Measurements from ENCODE around the gene LMF2. TPM values are rescaled to one million over a fixed set of nuclear protein-coding genes. Genes with fewer than 3 reads are reported as not detected.
"Not testable (repeated sequence)": the region's sequence is repeated elsewhere in the genome, so short reads cannot be mapped to it uniquely, and the experiment has no call there.

The LMF2 gene, protein sequence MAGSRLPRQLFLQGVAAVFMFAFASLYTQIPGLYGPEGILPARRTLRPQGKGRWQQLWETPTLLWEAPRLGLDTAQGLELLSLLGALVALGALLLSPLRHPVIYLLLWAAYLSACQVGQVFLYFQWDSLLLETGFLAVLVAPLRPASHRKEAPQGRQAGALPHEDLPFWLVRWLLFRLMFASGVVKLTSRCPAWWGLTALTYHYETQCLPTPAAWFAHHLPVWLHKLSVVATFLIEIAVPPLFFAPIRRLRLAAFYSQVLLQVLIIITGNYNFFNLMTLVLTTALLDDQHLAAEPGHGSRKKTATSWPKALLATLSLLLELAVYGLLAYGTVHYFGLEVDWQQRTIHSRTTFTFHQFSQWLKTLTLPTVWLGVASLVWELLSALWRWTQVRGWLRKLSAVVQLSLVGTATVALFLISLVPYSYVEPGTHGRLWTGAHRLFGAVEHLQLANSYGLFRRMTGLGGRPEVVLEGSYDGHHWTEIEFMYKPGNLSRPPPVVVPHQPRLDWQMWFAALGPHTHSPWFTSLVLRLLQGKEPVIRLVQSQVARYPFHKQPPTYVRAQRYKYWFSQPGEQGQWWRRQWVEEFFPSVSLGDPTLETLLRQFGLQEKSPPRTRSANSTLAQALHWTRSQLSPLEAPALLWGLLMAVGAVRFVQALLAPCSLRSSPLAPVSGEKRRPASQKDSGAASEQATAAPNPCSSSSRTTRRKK
- total RNA-seq: 65.4 TPM

DNA sequence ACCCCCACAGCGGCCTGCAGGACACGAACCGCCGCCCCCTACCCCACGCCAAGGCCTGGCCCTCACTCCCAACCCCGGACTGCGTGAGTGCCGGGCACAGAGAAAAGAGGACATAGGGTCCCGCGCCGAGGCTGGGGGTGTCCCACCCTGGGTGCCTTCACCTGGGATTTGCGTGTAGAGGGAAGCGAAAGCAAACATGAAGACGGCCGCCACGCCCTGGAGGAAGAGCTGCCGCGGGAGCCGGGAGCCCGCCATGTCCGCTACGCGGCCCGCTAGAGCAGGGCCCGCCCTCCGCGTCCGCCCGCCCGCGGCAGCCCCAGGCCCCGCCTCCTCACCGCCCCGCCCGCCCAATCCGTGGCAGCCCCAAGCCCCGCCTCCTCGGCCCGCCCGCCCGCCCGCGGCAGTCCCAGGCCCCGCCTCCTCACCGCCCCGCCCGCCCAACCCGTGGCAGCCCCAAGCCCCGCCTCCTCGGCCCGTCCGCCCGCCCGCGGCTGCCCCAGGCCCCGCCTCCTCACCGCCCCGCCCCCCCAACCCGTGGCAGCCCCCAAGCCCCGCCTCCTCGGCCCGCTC is at the start of gene LMF2:
LMF2 (minus strand) TSS at position 282 of the 570 bp plus-strand sequence; CDS start at position 255, 27 bp downstream.
- DNase-seq (ENCODE audit: low read depth in 2 of 3, low spot score in 2 of 3): no peak

DNA sequence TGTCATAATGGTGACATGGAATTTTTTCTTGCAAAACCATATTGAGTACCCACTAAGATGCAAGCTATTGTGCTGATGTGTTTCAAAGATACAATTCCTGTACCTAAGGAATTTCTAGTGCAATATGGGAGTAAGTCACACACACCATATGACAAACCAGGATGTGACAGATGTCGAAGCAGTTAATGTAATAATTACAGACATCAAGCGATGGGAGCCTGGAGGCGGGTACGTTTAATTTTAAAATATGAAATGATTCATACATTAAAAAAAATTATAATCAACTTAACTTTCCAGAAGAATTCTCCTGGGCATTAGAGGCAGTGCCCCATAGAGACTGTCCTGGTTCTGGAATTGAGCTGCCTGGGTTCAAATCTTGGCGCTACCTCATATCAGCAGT is 49.2 kb upstream of the LMF2 start:
- DNase-seq (ENCODE audit: low read depth in 2 of 3, low spot score in 2 of 3): no peak

GRCh38 chr22:50553310-50553709 is 45.8 kb upstream of the LMF2 start:
- no peak for DNase-seq (ENCODE audit: low read depth in 2 of 3, low spot score in 2 of 3)

DNA sequence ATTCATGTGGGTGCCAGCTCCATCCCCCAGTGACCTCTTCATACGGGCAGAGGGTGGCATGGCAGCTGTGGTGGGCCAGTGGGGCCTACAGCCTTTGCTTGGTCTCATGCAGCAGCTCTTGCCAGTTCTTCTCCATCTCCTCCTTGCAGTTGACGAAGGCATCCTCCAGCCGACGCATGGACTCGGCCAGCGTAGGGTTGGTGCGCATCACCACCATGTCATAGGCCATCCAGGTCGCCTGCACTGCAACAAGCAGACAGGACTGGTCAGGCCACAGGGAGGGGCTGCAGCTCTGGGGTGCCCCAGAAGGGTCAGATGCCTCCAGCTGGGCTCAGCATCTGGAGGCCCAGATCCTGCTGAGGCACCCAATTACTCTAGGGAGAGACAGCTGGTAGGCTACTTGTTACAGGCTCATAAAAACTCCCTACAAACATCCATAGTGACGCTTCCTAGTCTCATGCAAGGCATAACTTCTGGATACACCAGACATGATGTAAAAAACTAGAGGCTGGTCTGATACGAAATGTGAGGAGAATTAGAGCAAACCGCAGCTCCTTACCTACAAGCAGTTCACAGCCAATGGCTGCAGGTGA is 43.8 kb upstream of the LMF2 start:
- DNase-seq (ENCODE audit: low read depth in 2 of 3, low spot score in 2 of 3): no peak

DNA sequence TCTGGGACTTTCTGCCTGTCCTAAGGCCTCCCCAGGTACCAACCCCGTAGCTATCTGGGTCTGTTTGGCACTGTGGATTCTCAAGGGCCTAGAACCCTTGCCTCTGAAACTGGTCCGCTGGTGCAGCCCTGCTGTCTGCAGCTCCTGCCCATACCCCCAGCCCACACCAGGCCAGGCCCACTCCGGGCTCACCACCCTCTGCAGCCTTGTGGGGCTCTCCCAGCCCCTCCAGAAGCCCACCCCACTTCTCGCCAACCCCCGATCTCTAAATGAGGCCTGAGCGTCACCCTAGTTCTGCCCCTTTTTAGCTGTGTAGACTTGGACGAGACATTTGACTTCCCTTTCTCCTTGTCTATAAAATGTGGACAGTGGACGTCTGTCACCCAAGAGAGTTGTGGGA is 42.9 kb upstream of the LMF2 start:
- DNase-seq (ENCODE audit: low read depth in 2 of 3, low spot score in 2 of 3): no peak

DNA sequence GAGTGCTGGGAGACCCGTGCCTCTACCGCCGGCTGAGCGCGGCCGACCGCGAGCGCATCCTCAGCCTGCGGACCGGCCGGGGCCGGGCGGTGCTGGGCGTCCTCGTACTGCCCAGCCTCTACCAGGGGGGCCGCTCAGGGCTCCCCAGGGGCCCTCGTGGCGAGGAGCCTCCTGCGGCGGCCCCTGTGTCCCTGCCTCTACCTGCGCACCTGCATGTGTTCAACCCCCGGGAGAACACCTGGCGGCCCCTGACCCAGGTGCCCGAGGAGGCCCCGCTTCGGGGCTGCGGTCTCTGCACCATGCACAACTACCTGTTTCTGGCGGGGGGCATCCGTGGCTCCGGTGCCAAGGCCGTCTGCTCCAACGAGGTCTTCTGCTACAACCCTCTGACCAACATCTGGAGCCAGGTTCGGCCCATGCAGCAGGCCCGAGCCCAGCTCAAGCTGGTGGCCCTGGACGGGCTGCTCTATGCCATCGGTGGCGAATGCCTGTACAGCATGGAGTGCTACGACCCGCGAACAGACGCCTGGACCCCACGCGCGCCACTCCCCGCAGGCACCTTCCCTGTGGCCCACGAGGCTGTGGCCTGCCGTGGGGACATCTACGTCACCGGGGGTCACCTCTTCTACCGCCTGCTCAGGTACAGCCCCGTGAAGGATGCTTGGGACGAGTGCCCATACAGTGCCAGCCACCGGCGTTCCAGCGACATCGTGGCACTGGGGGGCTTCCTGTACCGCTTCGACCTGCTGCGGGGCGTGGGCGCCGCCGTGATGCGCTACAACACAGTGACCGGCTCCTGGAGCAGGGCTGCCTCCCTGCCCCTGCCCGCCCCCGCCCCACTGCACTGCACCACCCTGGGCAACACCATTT is 41.7 kb upstream of the LMF2 start:
- no peak for DNase-seq (ENCODE audit: low read depth in 2 of 3, low spot score in 2 of 3)

GRCh38 chr22:50548040-50548920 is 40.8 kb upstream of the LMF2 start:
- peak in 1 of 3 donors; percentile 50 for DNase-seq (ENCODE audit: low read depth in 2 of 3, low spot score in 2 of 3)

DNA sequence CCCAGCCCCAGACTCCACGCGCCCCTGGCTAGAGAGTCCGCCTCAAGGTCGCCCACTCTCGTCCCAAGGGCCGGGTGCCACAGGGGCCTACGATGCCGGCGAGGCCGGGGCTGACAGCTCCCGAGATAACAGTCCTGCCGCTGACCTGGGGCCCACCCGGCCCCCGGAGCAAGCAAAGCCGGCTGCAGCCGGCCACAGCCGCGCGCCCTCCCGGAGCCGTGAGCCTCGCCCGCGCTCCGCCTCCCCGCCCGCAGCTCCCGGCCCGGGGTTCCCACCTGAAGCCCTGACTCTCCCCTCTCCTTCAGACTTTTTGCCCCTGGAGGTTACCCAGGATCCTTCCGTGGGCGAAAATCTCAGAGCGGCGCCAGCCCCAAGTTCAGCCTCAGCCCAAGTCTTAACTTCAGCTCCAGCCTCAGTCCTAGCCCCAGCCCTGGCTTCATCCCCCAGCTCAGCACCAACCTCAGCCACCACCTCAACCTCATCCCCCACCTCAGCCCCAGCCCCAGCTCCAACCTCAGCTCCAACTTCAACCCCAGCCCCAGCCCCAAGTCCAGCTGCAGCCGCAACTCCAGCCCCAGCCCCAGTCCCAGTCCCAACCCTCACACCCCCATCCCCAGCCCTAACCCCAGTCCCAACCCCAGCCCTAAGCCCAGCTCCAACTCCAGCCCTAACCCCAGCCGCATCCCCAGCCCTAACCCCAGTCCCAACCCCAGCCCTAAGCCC is 39.9 kb upstream of the LMF2 start:
- no peak for DNase-seq (ENCODE audit: low read depth in 2 of 3, low spot score in 2 of 3)

- no peak for DNase-seq (ENCODE audit: low read depth in 2 of 3, low spot score in 2 of 3)
Measured at GRCh38 chr22:50546326-50547262, 39.1 kb upstream of the LMF2 start.

DNA sequence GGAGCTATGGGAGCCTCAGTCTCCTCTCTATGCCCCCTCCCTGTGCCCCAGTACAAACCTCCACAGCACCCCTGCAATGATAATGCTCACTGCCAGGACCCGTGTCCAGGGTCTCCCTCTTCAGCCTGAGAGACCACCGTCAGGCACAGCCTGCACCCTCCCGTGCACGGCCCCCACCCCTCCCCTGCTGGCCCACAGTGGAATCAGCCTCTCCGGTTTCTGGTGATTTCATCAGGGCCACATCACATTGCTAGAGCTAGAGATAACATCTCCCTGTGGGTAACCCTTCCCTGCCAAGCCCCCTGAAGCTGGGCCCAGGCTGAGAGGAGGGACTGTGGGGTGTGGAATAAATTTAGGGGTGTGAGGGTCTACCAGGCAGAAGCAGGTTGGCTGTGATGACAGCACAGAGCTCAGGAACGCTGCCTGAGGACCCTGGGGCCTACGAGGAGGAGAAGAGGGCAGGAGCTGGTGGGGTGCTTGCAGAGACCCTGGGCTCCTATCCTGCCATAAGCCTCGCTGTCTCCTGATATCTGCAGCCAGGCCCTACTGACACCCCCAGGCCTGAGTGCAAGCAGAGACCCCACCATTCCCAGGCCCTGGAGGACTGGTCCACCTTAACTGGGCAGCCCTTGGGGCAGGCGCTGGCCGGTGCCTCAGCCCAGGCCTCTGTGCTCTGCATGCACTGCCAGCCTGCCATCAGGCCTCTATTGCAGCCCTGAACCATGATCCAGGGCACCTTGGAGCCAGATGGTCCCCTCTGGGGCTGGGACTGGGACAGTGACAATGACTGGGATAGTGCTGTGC is 38.2 kb upstream of the LMF2 start, which contains the start of gene KLHDC7B:
KLHDC7B (plus strand) TSS at position 378 of the 804 bp plus-strand sequence; CDS start at position 723, 345 bp downstream.
- peak in 2 of 3 donors; percentile 62 to 69 for DNase-seq (ENCODE audit: low read depth in 2 of 3, low spot score in 2 of 3)

DNA sequence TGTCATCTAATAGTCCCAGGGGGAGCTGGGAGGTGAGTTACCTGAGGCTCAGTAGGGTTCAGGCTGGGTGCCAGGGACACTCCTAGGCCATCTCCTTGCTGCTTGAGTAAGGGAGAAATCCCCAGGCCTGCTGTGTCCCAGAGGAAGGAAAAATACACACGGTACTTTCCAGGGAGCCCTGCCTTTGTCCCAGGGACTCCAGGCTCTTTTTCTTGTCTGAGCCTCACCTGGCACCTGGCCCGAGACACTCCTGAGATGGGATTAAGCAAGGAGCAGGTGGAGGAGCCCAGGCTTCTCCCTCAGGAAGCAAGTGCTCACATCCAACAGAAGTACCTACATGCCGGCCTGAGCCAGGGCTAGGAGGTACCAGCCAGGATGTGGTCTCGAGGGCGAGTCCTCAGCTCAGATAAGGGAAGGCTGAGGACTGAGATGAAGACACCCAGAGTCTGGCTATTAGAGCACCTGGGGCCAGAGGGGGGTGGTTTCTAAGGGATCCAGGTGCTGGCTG is 37.3 kb upstream of the LMF2 start:
- no peak for DNase-seq (ENCODE audit: low read depth in 2 of 3, low spot score in 2 of 3)

DNA sequence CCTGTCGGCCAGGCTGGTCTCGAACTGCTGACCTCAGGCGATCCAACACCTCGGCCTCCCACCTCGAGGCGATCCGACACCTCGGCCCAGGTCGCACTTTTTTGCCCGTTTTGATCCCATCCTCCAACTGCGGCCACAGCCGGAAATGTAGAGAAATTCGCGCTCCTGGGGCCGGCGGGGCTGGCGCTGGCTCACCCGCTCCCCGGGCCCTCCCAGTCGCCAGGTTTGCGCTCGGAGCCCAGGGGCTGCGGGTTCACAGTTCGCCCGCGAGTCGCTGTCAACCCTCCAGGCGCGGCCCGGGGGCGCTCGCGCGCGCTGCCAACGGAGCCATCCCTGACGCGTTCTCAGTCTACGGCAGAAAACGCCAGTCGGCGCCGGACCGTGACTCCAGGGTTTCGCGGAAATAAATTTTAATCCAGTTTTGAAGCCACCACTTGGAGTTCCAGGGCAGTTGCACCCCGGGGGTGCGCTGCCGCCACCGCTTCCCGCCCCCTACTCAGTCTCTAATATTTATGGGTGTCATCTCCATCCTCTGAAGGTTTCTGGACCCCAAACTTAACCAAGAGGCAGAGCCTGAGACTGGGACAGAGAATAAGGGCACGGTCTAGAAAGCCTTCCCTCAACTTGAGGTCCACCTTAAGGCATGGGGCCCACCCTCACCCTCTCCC is 36.7 kb upstream of the LMF2 start:
- peak; percentile 69 to 86 (median 78) for DNase-seq (ENCODE audit: low read depth in 2 of 3, low spot score in 2 of 3)

DNA sequence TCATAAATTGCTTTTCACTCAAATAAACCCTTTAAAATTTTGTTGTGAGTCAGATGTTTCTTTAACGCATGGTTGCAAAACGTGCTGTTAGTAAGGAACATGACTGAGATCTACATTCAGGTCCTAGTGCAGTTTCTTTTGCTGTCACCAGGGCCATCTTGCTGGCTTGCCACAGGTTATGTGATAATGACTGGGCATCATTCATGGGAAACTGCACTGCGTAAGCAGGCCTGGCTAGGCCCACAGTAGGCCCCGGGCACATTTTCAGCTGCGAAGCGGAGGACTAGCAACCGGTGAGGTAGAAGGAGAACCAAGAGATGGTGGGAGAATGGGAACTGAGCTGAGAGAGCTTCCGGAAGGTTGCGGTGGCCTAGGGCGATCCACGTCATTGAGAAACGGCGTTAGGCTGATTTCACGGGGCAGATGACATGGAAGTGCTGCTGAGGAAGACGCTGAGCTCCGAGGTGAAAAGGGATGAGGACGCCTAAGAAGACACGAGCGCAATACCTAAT is 35.0 kb upstream of the LMF2 start:
- DNase-seq (ENCODE audit: low read depth in 2 of 3, low spot score in 2 of 3): no peak

DNA sequence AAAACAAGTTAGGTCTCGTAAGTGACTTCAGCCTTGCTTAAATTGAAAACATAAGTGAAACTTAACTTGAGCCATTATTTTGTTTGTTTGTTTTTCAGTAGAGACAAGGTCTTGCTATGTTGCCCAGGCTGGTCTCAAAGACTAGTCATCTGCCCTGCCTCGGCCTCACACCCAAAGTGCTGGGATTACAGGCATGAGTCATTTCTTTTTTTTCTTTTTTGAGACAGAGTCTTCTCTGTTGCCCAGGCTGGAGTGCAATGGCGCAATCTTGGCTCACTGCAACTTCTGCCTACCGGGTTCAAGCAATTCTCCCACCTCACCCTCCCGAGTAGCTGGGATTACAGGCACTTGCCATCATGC is 34.1 kb upstream of the LMF2 start:
- not testable (repeated sequence) for DNase-seq (ENCODE audit: low read depth in 2 of 3, low spot score in 2 of 3)

- DNase-seq (ENCODE audit: low read depth in 2 of 3, low spot score in 2 of 3): no peak
Measured at GRCh38 chr22:50540381-50540780, 32.9 kb upstream of the LMF2 start.

DNA sequence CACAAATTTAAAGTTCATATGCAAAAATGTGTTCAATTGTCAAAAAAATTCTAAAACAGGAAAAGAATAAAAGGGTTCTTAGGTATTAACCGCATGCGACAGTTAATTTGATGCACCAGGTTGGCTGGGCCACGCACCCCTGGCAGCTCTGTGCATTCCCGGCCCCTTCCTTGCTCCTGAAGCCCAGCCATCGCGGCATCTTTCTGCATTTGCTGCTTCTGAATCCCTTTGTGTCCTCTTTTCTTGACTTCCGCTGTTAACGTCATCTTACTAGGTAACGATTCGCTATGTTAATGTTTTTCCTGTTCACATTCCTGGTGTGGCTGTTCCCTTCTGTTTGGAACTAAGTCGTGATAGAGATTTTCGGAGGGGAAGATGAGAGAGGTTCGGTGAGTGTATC is 30.3 kb upstream of the LMF2 start:
- no peak for DNase-seq (ENCODE audit: low read depth in 2 of 3, low spot score in 2 of 3)
